Ectodermal cell (in vitro differentiated cells): Measurements from ENCODE around the gene RPTOR.

Source experiments
- H3K27ac ChIP-seq: 2 replicates; pipeline ENCODE4 v1.7.0; 2013; ENCODE audit warnings: mild to moderate bottlenecking, low read depth, low read length; ENCODE audit not compliant: insufficient read depth, poor library complexity, severe bottlenecking
- H3K27me3 ChIP-seq: 2 replicates; pipeline ENCODE4 v1.7.0; 2013; ENCODE audit warnings: mild to moderate bottlenecking, low read length; ENCODE audit not compliant: insufficient read depth, control insufficient read depth, poor library complexity, severe bottlenecking
- H3K36me3 ChIP-seq: one replicate; pipeline ENCODE4 v1.7.0; 2013; ENCODE audit warnings: low read length; ENCODE audit not compliant: control insufficient read depth, insufficient read depth
- H3K4me1 ChIP-seq: one replicate; pipeline ENCODE4 v1.7.0; 2013; ENCODE audit warnings: low read length; ENCODE audit not compliant: control insufficient read depth, insufficient read depth
- H3K4me3 ChIP-seq: 2 replicates; pipeline ENCODE4 v1.7.0; 2013; ENCODE audit warnings: low read depth, low read length, control low read depth; ENCODE audit not compliant: insufficient read depth
- H3K9me3 ChIP-seq: 2 replicates; pipeline ENCODE4 v1.7.0; 2013; ENCODE audit warnings: mild to moderate bottlenecking, low read length, moderate library complexity; ENCODE audit not compliant: control insufficient read depth
- WGBS, 2 experiments: methylation state at CpG; one replicate each; pipeline ENCODE4 v1.1.7; 2013; ENCODE audit warnings: missing lambda C conversion rate in 2 of 2; 5-methylcytosine and 5-hydroxymethylcytosine counted together

Gene RPTOR

DNA sequence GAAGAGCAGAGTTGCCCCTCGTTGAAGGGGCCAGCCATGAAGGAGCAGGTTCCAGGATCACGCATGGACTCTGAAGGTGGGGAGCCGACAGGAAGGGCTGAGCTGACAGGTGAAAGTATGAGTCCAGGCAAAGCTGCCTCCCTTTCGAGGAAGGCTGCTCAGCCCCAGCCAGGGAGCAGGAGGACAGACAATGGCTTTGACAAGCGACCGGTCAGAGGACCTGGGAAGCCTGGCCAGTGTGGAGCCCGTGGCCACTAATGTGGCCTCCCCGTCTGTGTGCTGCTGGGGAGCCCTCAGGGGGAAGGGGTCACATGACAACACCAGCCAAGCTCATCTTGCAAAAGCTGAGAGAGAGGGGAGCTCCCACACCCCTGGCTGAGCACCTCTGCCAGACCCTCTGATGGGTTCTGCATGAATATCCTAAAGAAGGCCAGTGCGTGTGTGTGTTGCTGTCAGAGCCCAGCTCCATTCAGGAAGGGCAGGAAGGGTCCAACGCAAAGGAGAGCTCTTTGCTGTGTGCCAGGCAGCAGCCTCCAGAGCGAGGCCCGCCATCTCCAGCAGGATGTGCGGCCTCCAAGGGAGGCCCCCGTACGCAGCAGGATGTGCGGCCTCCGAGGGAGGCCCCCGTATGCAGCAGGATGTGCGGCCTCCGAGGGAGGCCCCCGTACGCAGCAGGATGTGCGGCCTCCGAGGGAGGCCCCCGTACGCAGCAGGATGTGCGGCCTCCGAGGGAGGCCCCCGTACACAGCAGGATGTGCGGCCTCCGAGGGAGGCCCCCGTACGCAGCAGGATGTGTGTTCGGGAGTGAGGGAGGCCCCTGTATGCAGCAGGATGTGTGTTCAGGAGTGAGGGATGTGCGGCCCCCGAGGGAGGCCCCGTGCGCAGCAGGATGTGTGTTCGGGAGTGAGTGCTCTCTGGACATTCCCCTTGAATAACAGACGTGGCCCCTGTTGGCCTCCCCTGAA, 344.9 kb downstream of the RPTOR start:
- H3K27ac ChIP-seq, result no peak overlapping the region
- no peaks in the 10 kb centered on the region for H3K9me3 ChIP-seq
- no peaks in the 10 kb centered on the region for H3K27me3 ChIP-seq
- no peaks in the 10 kb centered on the region for H3K4me1 ChIP-seq
- WGBS, 2 experiments, result 95 to 96% methylated on average over 40 of the region's 40 CpGs
- no peak overlapping the region for H3K4me3 ChIP-seq
- no peaks in the 10 kb centered on the region for H3K36me3 ChIP-seq

DNA sequence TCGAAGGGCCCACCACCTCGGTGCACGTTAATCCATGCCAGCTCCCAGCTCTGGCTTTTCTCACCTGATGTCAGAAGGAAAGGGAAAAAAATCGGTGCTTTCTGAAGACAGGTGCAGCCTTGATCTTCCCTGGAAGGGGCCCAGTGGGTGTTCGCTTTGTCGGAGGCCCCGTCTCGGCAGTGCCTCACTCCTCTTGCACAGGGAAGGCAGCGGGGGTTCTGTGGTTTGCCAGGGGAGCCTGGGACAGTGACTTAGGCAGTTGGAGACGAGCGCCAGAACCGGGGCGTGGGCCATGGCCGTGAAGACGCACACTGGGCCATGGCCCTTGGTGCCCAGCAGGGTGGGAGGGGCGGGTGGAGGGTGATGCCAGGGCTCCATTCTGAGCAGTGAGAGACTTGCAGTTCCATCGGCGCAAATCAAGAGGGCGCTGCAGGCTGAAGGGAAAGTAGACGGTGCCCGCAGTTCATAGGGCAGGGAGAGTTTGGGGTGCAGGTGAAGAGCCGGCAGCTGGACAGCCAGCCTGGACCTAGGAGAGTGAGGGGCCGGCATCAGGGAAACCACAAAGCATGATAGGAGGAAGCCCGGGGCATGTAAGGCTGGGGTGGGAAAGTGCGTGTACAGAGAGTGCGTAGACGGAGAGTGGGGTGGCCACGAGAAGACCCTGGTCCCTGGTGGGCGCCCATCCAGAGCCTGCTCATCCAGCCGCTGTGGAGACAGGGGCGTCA, 345.7 kb downstream of the RPTOR start:
- no peaks in the 10 kb centered on the region for H3K9me3 ChIP-seq
- 95 to 96% methylated on average over 31 of the region's 31 CpGs for WGBS, 2 experiments
- H3K27me3 ChIP-seq, result no peaks in the 10 kb centered on the region
- no peaks in the 10 kb centered on the region for H3K4me1 ChIP-seq
- no peak overlapping the region for H3K27ac ChIP-seq
- H3K4me3 ChIP-seq, result no peak overlapping the region
- H3K36me3 ChIP-seq, result no peaks in the 10 kb centered on the region

DNA sequence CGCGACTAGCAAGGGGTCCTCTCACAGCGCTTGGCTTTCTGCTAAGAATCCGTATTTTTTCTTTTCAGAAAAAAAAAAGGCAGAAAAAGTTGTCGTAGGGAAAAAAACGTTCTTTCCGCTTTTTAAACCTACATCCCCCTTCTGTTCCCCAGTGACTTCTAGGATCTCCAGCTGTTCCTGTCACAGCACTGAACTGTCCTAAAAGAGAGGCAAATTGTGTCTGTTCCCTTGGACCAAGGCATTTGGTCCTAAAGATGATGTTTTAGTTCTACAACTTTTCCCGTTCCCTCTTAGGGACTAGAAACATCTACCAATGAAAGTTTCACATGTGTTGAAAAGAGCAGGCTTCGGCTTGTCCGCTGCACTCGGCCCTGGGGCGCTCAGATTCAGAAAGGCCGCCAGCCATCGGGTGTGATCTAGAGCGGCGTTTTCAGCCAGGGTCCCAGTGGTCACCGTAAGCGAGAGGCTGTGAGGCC, 346.3 kb downstream of the RPTOR start:
- WGBS, 2 experiments, result 91% methylated on average over 18 of the region's 18 CpGs
- Histone ChIP-seq H3K27me3 (no peaks in the 10 kb centered on the region), H3K4me3 (no peak overlapping the region), H3K4me1 (no peaks in the 10 kb centered on the region), H3K9me3 (no peaks in the 10 kb centered on the region), H3K27ac (no peak overlapping the region), H3K36me3 (no peaks in the 10 kb centered on the region)

DNA sequence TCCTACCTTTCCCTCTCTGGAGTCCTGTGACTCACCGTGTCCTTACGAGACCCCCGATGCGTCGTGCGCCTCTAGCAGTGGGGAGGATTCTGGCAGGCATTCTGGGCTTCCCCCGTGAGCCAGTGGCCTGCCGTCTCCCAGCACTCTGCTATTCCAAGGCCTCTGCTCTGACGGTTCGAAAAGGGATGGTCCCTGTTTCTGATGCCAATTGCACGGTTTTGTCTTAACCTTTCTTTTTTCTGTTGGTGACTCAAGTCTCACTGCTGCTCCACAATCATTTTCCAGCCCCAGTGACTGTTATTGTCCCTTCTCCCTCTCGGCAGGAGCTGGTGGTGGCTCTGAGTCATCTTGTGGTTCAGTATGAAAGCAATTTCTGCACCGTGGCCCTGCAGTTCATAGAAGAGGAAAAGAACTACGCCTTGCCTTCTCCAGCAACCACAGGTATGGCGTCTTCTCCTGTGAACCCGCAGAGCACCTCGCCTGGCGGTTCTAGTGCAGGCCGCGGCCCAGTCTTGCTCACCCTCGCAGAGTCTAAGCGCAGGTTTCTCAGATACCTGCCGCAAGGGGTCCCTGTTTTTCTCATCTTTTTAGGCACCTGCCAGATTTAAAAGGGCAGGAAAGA, 346.9 kb downstream of the RPTOR start:
- no peaks in the 10 kb centered on the region for H3K27me3 ChIP-seq
- no peaks in the 10 kb centered on the region for H3K4me1 ChIP-seq
- H3K27ac ChIP-seq, result no peak overlapping the region
- H3K36me3 ChIP-seq, result no peaks in the 10 kb centered on the region
- WGBS, 2 experiments, result 87 to 89% methylated on average over 23 of the region's 23 CpGs
- H3K4me3 ChIP-seq, result no peak overlapping the region
- no peaks in the 10 kb centered on the region for H3K9me3 ChIP-seq

DNA sequence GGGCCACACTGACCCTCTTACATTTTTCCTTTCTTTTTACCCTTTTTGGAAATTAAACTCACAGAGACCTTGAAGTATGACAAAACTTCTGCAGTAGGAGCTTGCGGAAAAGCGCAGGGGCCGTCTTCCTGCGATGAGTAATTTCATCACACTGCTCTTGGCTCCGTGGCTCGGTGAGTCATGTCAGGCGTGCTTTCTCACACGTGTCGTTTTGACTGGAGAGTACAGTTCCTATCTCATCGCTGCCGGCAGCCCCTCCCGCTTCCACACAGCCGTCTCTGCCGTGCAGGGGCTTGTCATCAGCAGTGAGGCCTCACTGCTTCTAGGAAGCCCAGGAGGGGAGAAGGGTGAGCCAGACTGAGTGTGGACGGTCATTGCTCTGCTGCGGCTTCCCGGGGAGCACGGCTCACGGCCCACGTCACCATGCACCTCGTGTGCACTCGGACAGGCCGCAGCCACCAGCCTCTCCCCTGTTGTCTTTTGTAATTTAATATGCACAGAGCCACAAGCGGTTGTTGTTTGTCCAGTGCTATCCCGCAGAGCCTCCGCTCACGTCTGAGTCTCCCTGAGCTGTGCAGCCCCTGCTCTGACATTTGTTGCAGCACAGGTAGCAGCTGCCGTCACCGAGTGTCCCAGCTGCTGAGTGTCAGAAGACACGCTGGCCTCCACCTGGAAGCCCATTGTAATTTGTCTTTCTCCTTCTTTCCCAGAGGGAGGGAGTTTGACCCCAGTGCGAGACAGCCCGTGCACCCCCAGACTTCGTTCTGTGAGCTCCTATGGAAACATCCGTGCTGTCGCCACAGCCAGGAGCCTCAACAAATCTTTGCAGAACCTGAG, 347.6 kb downstream of the RPTOR start:
- Histone ChIP-seq H3K4me1 (no peaks in the 10 kb centered on the region), H3K27me3 (no peaks in the 10 kb centered on the region), H3K9me3 (no peaks in the 10 kb centered on the region), H3K27ac (no peak overlapping the region), H3K4me3 (no peak overlapping the region), H3K36me3 (no peaks in the 10 kb centered on the region)
- WGBS, 2 experiments, result 94 to 95% methylated on average over 35 of the region's 35 CpGs

DNA sequence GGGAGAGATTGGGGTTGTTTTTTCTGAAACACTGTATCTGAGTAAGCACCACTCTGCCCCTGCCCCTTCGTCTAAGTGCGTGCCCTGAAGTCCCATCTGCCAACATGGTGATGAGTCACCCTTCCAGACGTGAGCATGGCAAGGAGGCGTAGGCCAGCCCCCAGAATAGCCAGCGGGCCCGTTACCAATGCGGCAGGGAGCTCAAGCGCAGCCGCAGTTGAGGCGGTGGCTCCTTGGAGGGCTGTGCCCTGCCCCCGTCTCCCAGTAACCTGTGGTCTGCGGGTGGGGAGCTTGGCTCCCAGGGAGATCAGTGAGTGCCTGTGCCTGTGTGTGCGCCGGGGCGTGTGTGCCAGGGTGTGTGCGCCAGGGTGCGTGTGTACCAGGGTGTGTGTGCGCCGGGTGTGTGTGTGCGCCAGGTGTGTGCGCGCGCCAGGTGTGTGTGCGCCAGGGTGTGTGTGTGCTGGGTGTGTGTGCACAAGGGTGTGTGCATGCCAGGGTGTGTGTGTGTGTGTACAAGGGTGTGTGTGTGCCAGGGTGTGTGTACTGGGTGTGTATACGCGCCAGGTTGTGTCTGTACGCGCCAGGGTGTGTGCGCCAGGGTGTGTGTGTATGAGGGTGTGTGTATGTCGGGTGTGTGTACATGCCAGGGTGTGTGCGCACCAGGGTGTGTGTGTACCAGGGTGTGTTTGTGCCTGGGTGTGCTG, 348.4 kb downstream of the RPTOR start:
- Histone ChIP-seq H3K4me3 (no peak overlapping the region), H3K27me3 (no peaks in the 10 kb centered on the region), H3K4me1 (no peaks in the 10 kb centered on the region), H3K36me3 (no peaks in the 10 kb centered on the region), H3K27ac (no peak overlapping the region), H3K9me3 (no peaks in the 10 kb centered on the region)
- WGBS, 2 experiments, result 90% methylated on average over 31 of the region's 31 CpGs

DNA sequence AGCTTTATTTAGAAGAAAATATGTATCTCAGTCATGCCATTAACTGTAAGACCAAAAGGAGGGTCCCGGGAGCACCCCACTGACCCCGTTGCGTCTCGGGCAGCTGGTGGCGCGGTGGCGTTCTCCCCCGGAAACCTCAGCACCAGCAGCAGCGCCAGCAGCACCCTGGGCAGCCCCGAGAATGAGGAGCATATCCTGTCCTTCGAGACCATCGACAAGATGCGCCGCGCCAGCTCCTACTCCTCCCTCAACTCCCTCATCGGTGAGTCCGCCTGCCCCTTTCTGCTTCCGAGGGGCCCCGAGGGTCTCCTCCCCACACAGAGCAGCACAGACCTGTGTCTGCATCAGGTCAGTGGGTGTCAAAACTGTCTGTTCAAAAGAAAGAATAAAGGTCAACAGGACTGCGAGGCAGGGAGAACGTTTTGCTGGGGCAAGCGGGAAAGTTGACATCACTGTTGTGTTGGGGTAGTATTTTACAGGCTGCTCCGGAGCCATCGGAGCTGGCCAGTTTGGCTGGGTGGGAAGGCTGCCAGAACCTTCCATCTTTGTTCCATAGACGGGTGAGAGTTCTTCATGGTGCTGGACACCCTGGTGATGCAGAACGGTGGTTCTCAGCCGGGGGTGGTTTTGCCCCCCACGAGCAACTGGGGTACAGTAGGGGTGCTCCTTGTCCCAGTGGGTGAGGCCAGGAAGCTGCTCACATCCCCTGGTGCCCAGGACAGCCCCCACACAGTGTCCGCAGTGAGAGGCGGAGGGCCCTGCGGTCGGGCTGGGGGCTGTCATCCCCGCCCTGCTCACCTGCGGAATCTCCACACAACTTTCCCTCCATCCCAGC, 349.2 kb downstream of the RPTOR start:
- Histone ChIP-seq H3K4me3 (no peak overlapping the region), H3K4me1 (no peaks in the 10 kb centered on the region), H3K9me3 (no peaks in the 10 kb centered on the region), H3K27me3 (no peaks in the 10 kb centered on the region), H3K27ac (no peak overlapping the region), H3K36me3 (no peaks in the 10 kb centered on the region)
- WGBS, 2 experiments, result 93 to 94% methylated on average over 34 of the region's 34 CpGs

DNA sequence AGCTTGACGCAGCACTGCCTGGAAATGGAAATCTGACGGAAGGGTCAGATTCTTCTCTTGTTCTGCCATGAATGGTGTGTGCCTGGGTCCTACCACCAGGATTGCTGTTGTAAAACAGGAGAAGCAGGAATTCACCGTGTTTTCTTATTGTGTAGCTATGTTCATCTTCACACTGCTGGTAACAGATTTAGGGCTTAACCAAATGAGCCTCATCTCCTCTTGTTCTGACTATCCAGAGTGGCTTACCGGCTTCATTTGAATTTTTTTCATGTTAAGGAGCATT, 349.7 kb downstream of the RPTOR start:
- no peak overlapping the region for H3K4me3 ChIP-seq
- no peak overlapping the region for H3K27ac ChIP-seq
- no peaks in the 10 kb centered on the region for H3K4me1 ChIP-seq
- H3K27me3 ChIP-seq, result no peaks in the 10 kb centered on the region
- H3K9me3 ChIP-seq, result no peaks in the 10 kb centered on the region
- no peaks in the 10 kb centered on the region for H3K36me3 ChIP-seq
- WGBS, 2 experiments, result 88 to 96% methylated on average over 4 of the region's 4 CpGs

DNA sequence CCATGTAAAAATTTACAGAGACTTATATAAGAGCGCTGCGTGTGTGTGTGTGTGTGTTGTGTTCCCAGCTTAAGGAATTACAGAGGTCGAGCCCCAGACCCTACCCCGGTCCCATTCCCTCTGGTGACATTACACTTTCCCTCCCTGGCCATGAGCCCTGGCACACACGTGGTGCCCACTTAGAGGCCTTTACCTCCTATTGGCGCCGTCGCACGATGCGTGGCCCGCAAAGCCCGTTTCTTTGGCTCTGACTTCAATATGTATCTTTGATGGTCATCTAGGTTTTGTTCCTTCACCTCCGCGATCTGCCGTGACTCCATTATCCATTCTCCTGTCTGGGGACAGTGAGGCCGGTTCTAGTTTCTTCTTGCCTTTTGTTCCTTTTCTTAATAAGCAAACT, 350.1 kb downstream of the RPTOR start:
- 96% methylated on average over 16 of the region's 16 CpGs for WGBS, 2 experiments
- H3K36me3 ChIP-seq, result no peaks in the 10 kb centered on the region

More for the DNA sequence above, 350.1 kb downstream of the RPTOR start:
- H3K27me3 ChIP-seq, result no peaks in the 10 kb centered on the region
- no peak overlapping the region for H3K27ac ChIP-seq
- H3K9me3 ChIP-seq, result no peaks in the 10 kb centered on the region
- no peaks in the 10 kb centered on the region for H3K4me1 ChIP-seq
- H3K4me3 ChIP-seq, result no peak overlapping the region
